HepG2 (cell line): ENCODE results near the gene THRAP3. TPM values are rescaled to one million over a fixed set of nuclear protein-coding genes. Genes with fewer than 3 reads are reported as not detected.

ENCODE experiments used
- DR1 ChIP-seq: sonication (generic); formaldehyde crosslinking; IDR thresholded peaks from 2 replicates; pipeline ENCODE4 v1.8.0; 2021; ENCODE audit warnings: mild to moderate bottlenecking, missing genetic modification reagents, inconsistent platforms
- ETV6 ChIP-seq: sonication (generic); formaldehyde crosslinking; conservative IDR thresholded peaks from 2 replicates; pipeline ENCODE4 v1.4.0; 2020; ENCODE audit warnings: missing genetic modification reagents
- GATAD1 ChIP-seq: IDR thresholded peaks from 2 replicates; pipeline ENCODE4 v1.6.1; 2016; ENCODE audit warnings: missing genetic modification reagents, missing compliant biosample characterization
- HCFC1 ChIP-seq: fragments of 150-350 bp; IDR thresholded peaks from 2 replicates; pipeline ENCODE4 v1.6.1; 2014; ENCODE audit warnings: low read depth, low read length
- KDM4B ChIP-seq: sonication (generic); formaldehyde crosslinking; IDR thresholded peaks from 2 replicates; pipeline ENCODE4 v1.4.0; 2020; ENCODE audit warnings: missing genetic modification reagents
- MAFK ChIP-seq, 2 experiments: IDR thresholded peaks in 1 of 2; conservative IDR thresholded peaks in 1 of 2; 2 replicates each; pipeline ENCODE4 v1.6.1; 2011; ENCODE audit warnings: improper control_type of control experiment in 2 of 2, low read length in 2 of 2
- SIX4 ChIP-seq: sonication (generic); formaldehyde crosslinking; IDR thresholded peaks from 2 replicates; pipeline ENCODE4 v1.4.0; 2020; ENCODE audit warnings: missing genetic modification reagents
- SMAD1 ChIP-seq: sonication (generic); formaldehyde crosslinking; IDR thresholded peaks from 2 replicates; pipeline ENCODE4 v1.4.0; 2020; ENCODE audit warnings: missing genetic modification reagents, low read depth, mild to moderate bottlenecking, borderline replicate concordance
- SP140L ChIP-seq: sonication (generic); formaldehyde crosslinking; IDR thresholded peaks from 2 replicates; pipeline ENCODE4 v1.4.0; 2020; ENCODE audit warnings: missing genetic modification reagents, borderline replicate concordance
- YEATS4 ChIP-seq: sonication (generic); formaldehyde crosslinking; IDR thresholded peaks from 2 replicates; pipeline ENCODE4 v1.4.0; 2020; ENCODE audit warnings: missing genetic modification reagents, borderline replicate concordance
- ZEB1 ChIP-seq: IDR thresholded peaks from 2 replicates; pipeline ENCODE4 v1.6.1; 2012; ENCODE audit warnings: mild to moderate bottlenecking, low read depth, inconsistent platforms; ENCODE audit not compliant: insufficient replicate concordance
- ZFP82 ChIP-seq: sonication (generic); formaldehyde crosslinking; IDR thresholded peaks from 2 replicates; pipeline ENCODE4 v1.5.1; 2020; ENCODE audit warnings: mild to moderate bottlenecking, missing genetic modification reagents, borderline replicate concordance
- ZNF121 ChIP-seq: sonication (generic); formaldehyde crosslinking; IDR thresholded peaks from 2 replicates; pipeline ENCODE4 v1.5.0; 2020; ENCODE audit warnings: mild to moderate bottlenecking, missing genetic modification reagents
- ZNF207 ChIP-seq: fragments of 450-650 bp; IDR thresholded peaks from 2 replicates; pipeline ENCODE4 v1.6.1; 2016; ENCODE audit warnings: antibody characterized with exemption, borderline replicate concordance
- ZNF225 ChIP-seq: sonication (generic); formaldehyde crosslinking; IDR thresholded peaks from 2 replicates; pipeline ENCODE4 v1.4.0; 2020; ENCODE audit warnings: mild to moderate bottlenecking, missing genetic modification reagents
- ZNF33A ChIP-seq: sonication (generic); formaldehyde crosslinking; IDR thresholded peaks from 2 replicates; pipeline ENCODE4 v1.5.1; 2020; ENCODE audit warnings: missing genetic modification reagents, mild to moderate bottlenecking, moderate library complexity, borderline replicate concordance
- ZNF496 ChIP-seq: sonication (generic); formaldehyde crosslinking; IDR thresholded peaks from 2 replicates; pipeline ENCODE4 v1.8.1; 2023; ENCODE audit warnings: mild to moderate bottlenecking, moderate library complexity, missing genetic modification reagents; ENCODE audit not compliant: insufficient replicate concordance
- ZNF589 ChIP-seq: sonication (generic); formaldehyde crosslinking; conservative IDR thresholded peaks from 2 replicates; pipeline ENCODE4 v1.8.0; 2022; ENCODE audit warnings: mild to moderate bottlenecking, moderate library complexity, missing genetic modification reagents
- ZNF670 ChIP-seq: sonication (generic); formaldehyde crosslinking; IDR thresholded peaks from 2 replicates; pipeline ENCODE4 v1.8.0; 2022; ENCODE audit warnings: mild to moderate bottlenecking, missing genetic modification reagents, borderline replicate concordance
- ZSCAN20 ChIP-seq: sonication (generic); formaldehyde crosslinking; IDR thresholded peaks from 2 replicates; pipeline ENCODE4 v1.4.0; 2020; ENCODE audit warnings: missing genetic modification reagents, mild to moderate bottlenecking, borderline replicate concordance
- polyA plus RNA-seq, 8 experiments: library from polyadenylated mRNA; depleted of rRNA in 3 of 8; stranded (reverse) in 7 of 8; unstranded in 1 of 8; fragments of >200 nt; fragmentation: Illumina TruSeq in 4 of 8; extraction: Trizol in 4 of 8; gene quantifications; 2 replicates each; pipeline versions ENCODE4 v1.2.1 to v1.2.3, GENCODE V29; 2011 to 2016; ENCODE audit warnings: low read depth in 4 of 8, missing spikeins in 1 of 8, mixed read lengths in 1 of 8; ENCODE audit not compliant: insufficient read depth in 1 of 8
- total RNA-seq, 5 experiments: library from RNA; depleted of rRNA; stranded (reverse); fragments of >200 nt; fragmentation: Illumina TruSeq; extraction: Trizol; gene quantifications; 2 replicates each; pipeline ENCODE4 v1.2.3, GENCODE V29; 2016; ENCODE audit warnings: low read depth in 1 of 5
- TF ChIP-seq, protein P1 (sequence below): sonication (generic); formaldehyde crosslinking; IDR thresholded peaks from 2 replicates; pipeline ENCODE4 v1.5.1; 2020; ENCODE audit warnings: missing genetic modification reagents, mild to moderate bottlenecking, borderline replicate concordance
- TF ChIP-seq, protein P2 (sequence below): sonication (generic); formaldehyde crosslinking; IDR thresholded peaks from 2 replicates; pipeline ENCODE4 v1.4.0; 2020; ENCODE audit warnings: missing genetic modification reagents
- TF ChIP-seq, protein P3 (sequence below): IDR thresholded peaks from 2 replicates; pipeline ENCODE4 v1.6.1; 2012; ENCODE audit warnings: inconsistent platforms
- TF ChIP-seq, protein P4 (sequence below): IDR thresholded peaks from 2 replicates; pipeline ENCODE4 v1.6.1; 2016; ENCODE audit warnings: low read depth, borderline replicate concordance
- TF ChIP-seq, protein P5 (sequence below): sonication (generic); formaldehyde crosslinking; IDR thresholded peaks from 2 replicates; pipeline ENCODE4 v1.8.0; 2022; ENCODE audit warnings: missing genetic modification reagents, mild to moderate bottlenecking, moderate library complexity, borderline replicate concordance

THRAP3 gene
- total and polyA plus RNA-seq, 2 of the 13 experiments (the other 11 are each of a cell fraction or from before 2014, with no cell fraction given), result 45.0 to 92.6 TPM

DNA sequence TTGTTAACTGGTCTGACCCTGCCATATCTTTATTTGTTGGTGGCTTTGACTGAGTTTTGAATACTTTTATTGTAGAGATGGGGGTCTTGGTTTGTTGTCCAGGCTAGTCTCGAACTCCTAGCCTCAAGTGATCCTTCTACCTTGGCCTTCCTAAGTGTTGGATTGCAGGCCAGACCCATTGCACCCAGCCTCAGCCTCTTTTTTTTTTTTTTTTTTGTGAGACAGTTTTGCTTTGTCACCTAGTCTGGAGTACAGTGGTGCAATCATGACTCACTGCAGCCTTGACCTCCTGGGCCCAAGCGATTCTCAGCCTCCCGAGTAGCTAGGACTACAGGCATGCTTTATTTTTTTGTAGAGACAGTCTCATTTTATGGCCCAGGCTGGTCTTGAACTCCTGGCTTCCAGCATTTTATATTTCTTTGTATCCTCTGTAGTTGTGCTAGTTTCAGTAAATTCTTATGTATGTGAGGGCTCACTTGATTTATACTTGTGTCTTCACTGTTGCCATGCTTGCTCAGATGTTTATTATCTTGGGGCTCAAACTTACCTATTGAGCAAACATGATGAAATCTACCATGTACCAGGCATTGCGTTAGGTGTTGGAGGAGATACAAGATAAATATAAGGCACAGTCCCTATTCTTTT is 24.1 kb downstream of the THRAP3 start (continued):
- TF ChIP-seq ZFP82 (CRISPR knock-in tag), result no peak
- peak; percentile 87 for TF ChIP-seq ZNF121 (CRISPR knock-in tag)
- no peak for TF ChIP-seq ZNF496 (CRISPR knock-in tag)
- TF ChIP-seq ZNF589 (CRISPR knock-in tag), result no peak
- TF ChIP-seq ZNF670 (CRISPR knock-in tag), result no peak
- no peak for TF ChIP-seq ZNF225 (CRISPR knock-in tag)
- TF ChIP-seq DR1, result no peak
- no peak for TF ChIP-seq GATAD1
- TF ChIP-seq, protein P1, sequence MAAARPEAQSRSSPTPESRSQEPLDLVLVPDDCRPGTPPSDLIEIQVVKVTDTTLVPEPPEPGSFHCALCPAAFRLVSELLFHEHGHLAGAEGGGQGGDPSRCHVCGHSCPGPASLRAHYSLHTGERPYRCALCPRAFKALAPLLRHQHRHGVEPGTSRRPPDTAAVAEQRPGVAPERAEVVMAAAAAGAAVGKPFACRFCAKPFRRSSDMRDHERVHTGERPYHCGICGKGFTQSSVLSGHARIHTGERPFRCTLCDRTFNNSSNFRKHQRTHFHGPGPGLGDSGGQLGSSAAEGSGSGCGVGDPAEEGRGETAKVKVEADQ (CRISPR knock-in tag), result no peak
- TF ChIP-seq ZSCAN20 (CRISPR knock-in tag), result no peak
- TF ChIP-seq SMAD1 (CRISPR knock-in tag), result no peak
- no peak for TF ChIP-seq ETV6 (CRISPR knock-in tag)
- peak; percentile 33; the same call in 1 of the 2 replicates for TF ChIP-seq SIX4 (CRISPR knock-in tag)
- no peak for TF ChIP-seq SP140L (CRISPR knock-in tag)
- no peak for TF ChIP-seq ZNF33A (CRISPR knock-in tag)
- TF ChIP-seq KDM4B (CRISPR knock-in tag), result 0 out of 2 replicates have a peak, but pooled peaks have one; percentile 29
- TF ChIP-seq, protein P2, sequence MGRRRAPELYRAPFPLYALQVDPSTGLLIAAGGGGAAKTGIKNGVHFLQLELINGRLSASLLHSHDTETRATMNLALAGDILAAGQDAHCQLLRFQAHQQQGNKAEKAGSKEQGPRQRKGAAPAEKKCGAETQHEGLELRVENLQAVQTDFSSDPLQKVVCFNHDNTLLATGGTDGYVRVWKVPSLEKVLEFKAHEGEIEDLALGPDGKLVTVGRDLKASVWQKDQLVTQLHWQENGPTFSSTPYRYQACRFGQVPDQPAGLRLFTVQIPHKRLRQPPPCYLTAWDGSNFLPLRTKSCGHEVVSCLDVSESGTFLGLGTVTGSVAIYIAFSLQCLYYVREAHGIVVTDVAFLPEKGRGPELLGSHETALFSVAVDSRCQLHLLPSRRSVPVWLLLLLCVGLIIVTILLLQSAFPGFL (CRISPR knock-in tag), result no peak
- TF ChIP-seq ZNF207, result no peak
- TF ChIP-seq, protein P3, sequence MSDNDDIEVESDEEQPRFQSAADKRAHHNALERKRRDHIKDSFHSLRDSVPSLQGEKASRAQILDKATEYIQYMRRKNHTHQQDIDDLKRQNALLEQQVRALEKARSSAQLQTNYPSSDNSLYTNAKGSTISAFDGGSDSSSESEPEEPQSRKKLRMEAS, result peak; percentile 61; the same call in 1 of the 2 replicates
- no peak for TF ChIP-seq HCFC1
- TF ChIP-seq, protein P4, sequence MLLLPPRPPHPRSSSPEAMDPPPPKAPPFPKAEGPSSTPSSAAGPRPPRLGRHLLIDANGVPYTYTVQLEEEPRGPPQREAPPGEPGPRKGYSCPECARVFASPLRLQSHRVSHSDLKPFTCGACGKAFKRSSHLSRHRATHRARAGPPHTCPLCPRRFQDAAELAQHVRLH (CRISPR knock-in tag), result no peak
- TF ChIP-seq, protein P5, sequence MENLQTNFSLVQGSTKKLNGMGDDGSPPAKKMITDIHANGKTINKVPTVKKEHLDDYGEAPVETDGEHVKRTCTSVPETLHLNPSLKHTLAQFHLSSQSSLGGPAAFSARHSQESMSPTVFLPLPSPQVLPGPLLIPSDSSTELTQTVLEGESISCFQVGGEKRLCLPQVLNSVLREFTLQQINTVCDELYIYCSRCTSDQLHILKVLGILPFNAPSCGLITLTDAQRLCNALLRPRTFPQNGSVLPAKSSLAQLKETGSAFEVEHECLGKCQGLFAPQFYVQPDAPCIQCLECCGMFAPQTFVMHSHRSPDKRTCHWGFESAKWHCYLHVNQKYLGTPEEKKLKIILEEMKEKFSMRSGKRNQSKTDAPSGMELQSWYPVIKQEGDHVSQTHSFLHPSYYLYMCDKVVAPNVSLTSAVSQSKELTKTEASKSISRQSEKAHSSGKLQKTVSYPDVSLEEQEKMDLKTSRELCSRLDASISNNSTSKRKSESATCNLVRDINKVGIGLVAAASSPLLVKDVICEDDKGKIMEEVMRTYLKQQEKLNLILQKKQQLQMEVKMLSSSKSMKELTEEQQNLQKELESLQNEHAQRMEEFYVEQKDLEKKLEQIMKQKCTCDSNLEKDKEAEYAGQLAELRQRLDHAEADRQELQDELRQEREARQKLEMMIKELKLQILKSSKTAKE (CRISPR knock-in tag), result peak; percentile 87
- no peak for TF ChIP-seq YEATS4
- peak; percentile 74 for TF ChIP-seq ZEB1
- TF ChIP-seq MAFK (conservative IDR thresholded peaks at IDR 0.05 in 1 of 2, IDR thresholded peaks at IDR 0.05 in 1 of 2; ENCODE audit: low read length in 2 of 2), result peak; percentile 72 to 84
